ENCODE measurements around the gene ZNF326. TPM values are rescaled to one million over a fixed set of nuclear protein-coding genes. Genes with fewer than 3 reads are reported as not detected.
A peak's percentile ranks its signal among the peaks of the same experiment; 100 is the strongest.

Gene ZNF326
- total RNA-seq, 1 experiment from 2014 or later = 60.1 TPM

DNA sequence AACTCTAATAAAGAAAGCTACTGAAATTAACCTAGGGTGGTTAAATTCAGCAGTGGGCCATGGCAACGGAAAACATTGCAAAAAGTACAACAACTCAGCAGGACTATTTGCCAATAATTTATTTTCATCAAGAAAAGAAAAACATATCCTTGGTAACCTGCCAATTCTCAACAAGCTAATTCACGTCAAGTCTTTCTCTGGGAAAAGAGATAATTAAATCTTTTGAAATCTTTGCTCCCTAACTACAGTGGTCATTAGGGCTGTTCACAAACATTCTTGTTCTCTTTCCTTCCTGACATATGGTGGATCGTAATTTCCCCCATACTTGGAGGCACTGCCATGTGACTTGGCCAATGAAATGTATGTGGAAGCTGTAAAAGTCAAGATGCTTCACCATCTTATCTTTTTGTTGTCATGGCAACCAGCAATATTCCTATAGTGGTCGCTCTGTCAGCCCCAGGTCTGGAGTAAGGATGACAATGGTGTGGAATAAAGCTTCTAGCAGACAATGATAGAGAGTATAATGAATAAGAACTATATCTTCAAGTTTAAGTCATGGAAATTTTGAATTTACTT is 29.6 kb upstream of the ZNF326 start:
- no peaks in the 10 kb centered on the region for H3K9me3 ChIP-seq (ENCODE audit: low read depth, low read length, poor library complexity, severe bottlenecking)
- DNase-seq (ENCODE audit: low spot score) = peak; percentile 41
- POLR2A ChIA-PET (ENCODE audit: low non-redundant PET) = no interaction called here
- no peaks in the 10 kb centered on the region for H3K36me3 ChIP-seq (ENCODE audit: insufficient read depth, low read length, poor library complexity, severe bottlenecking)
- H3K27ac ChIP-seq (ENCODE audit: low read depth, low read length, poor library complexity, severe bottlenecking) = no peak overlapping the region
- no TSS peak for BruUV-seq (replicated peaks)
- H3K27me3 ChIP-seq (replicated peaks; ENCODE audit: insufficient read depth, low read depth, low read length, poor library complexity) = no peaks in the 10 kb centered on the region
- CTCF ChIA-PET = no interaction called here
- no peak for TF ChIP-seq EZH2 (IDR thresholded peaks at IDR 0.05; ENCODE audit: borderline replicate concordance, low read depth, low read length, poor library complexity, severe bottlenecking)
- TF ChIP-seq, protein P1, sequence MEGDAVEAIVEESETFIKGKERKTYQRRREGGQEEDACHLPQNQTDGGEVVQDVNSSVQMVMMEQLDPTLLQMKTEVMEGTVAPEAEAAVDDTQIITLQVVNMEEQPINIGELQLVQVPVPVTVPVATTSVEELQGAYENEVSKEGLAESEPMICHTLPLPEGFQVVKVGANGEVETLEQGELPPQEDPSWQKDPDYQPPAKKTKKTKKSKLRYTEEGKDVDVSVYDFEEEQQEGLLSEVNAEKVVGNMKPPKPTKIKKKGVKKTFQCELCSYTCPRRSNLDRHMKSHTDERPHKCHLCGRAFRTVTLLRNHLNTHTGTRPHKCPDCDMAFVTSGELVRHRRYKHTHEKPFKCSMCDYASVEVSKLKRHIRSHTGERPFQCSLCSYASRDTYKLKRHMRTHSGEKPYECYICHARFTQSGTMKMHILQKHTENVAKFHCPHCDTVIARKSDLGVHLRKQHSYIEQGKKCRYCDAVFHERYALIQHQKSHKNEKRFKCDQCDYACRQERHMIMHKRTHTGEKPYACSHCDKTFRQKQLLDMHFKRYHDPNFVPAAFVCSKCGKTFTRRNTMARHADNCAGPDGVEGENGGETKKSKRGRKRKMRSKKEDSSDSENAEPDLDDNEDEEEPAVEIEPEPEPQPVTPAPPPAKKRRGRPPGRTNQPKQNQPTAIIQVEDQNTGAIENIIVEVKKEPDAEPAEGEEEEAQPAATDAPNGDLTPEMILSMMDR (conservative IDR thresholded peaks at IDR 0.05; ENCODE audit: low read depth, low read length) = no peak
- intact Hi-C loops (cut with micrococcal nuclease; ENCODE audit: unreplicated experiment) = no loop called here
- H3K4me1 ChIP-seq (ENCODE audit: insufficient read depth, low read length, poor library complexity, severe bottlenecking) = peaks cover 7% of the 10 kb centered on the region
- H3K4me3 ChIP-seq (ENCODE audit: low read depth, low read length, poor library complexity, severe bottlenecking) = no peak overlapping the region

DNA sequence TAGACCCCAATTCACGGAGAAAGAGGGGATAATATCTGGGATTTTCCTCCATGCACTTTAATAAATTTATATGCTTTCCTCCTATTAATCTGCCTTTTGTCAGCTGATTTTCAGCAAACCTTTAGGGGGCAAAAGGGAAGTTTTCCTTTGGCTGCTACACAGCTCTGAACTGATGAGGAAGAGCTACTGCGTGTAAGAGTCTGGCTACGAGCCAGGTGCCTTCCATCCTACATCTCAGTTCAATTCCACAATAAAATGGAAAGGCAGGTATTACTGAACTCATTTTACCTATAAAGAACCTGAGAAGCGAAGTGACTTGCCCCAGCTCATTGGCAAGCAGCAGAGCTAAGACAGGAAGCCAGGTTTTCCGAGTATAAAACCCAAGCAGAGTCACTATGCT is 28.3 kb upstream of the ZNF326 start:
- TF ChIP-seq EZH2 (IDR thresholded peaks at IDR 0.05; ENCODE audit: borderline replicate concordance, low read depth, low read length, poor library complexity, severe bottlenecking) = no peak
- TF ChIP-seq, protein P1 (conservative IDR thresholded peaks at IDR 0.05; ENCODE audit: low read depth, low read length) = no peak
- no peaks in the 10 kb centered on the region for H3K36me3 ChIP-seq (ENCODE audit: insufficient read depth, low read length, poor library complexity, severe bottlenecking)
- intact Hi-C loops (cut with micrococcal nuclease; ENCODE audit: unreplicated experiment) = no loop called here
- BruUV-seq (replicated peaks) = no TSS peak
- POLR2A ChIA-PET (ENCODE audit: low non-redundant PET) = no interaction called here
- no peaks in the 10 kb centered on the region for H3K9me3 ChIP-seq (ENCODE audit: low read depth, low read length, poor library complexity, severe bottlenecking)
- no peaks in the 10 kb centered on the region for H3K27me3 ChIP-seq (replicated peaks; ENCODE audit: insufficient read depth, low read depth, low read length, poor library complexity)
- no peak overlapping the region for H3K4me3 ChIP-seq (ENCODE audit: low read depth, low read length, poor library complexity, severe bottlenecking)
- DNase-seq (ENCODE audit: low spot score) = no peak
- no peak overlapping the region for H3K27ac ChIP-seq (ENCODE audit: low read depth, low read length, poor library complexity, severe bottlenecking)
- peaks cover 7% of the 10 kb centered on the region for H3K4me1 ChIP-seq (ENCODE audit: insufficient read depth, low read length, poor library complexity, severe bottlenecking)
- CTCF ChIA-PET = no interaction called here

- CTCF ChIA-PET = no interaction called here
These were observed 23.3 kb upstream of the ZNF326 start for GRCh38 chr1:89971600-89971999.

More at GRCh38 chr1:89971600-89971999, 23.3 kb upstream of the ZNF326 start:
- intact Hi-C loops (cut with micrococcal nuclease; ENCODE audit: unreplicated experiment) = no loop called here
- Histone ChIP-seq H3K27me3 (replicated peaks; ENCODE audit: insufficient read depth, low read depth, low read length, poor library complexity) (no peaks in the 10 kb centered on the region), H3K36me3 (ENCODE audit: insufficient read depth, low read length, poor library complexity, severe bottlenecking) (no peaks in the 10 kb centered on the region), H3K4me1 (ENCODE audit: insufficient read depth, low read length, poor library complexity, severe bottlenecking) (no peaks in the 10 kb centered on the region), H3K9me3 (ENCODE audit: low read depth, low read length, poor library complexity, severe bottlenecking) (no peaks in the 10 kb centered on the region), H3K4me3 (ENCODE audit: low read depth, low read length, poor library complexity, severe bottlenecking) (no peak overlapping the region), H3K27ac (ENCODE audit: low read depth, low read length, poor library complexity, severe bottlenecking) (no peak overlapping the region)
- DNase-seq (ENCODE audit: low spot score) = no peak
- POLR2A ChIA-PET (ENCODE audit: low non-redundant PET) = interaction anchor here (0.6 kb wide), 1 partner anchor 11 kb away, joined by 3 read pairs; no protein-coding TSS in a partner anchor
- BruUV-seq (replicated peaks) = no TSS peak
- TF ChIP-seq EZH2 (IDR thresholded peaks at IDR 0.05; ENCODE audit: borderline replicate concordance, low read depth, low read length, poor library complexity, severe bottlenecking) = no peak
- TF ChIP-seq, protein P1 (conservative IDR thresholded peaks at IDR 0.05; ENCODE audit: low read depth, low read length) = no peak
